Endothelial cell of hepatic sinusoid (primary cell): ENCODE data around the gene ABI2.
"Not testable (repeated sequence)": the region's sequence is repeated elsewhere in the genome, so short reads cannot be mapped to it uniquely, and the experiment has no call there.

Source experiments
- in situ Hi-C: cut with HindIII; loops from 2 replicates; pipeline ENCODE4 v1.10.0; 2017; ENCODE audit warnings: low sequenced_read_pairs

Gene ABI2

GRCh38 chr2:203352604-203353255, 24.5 kb downstream of the ABI2 start:
- in situ Hi-C loops = no loop called here

GRCh38 chr2:203354966-203355365, 26.8 kb downstream of the ABI2 start:
- in situ Hi-C loops = no loop called here

GRCh38 chr2:203359450-203359849, 31.3 kb downstream of the ABI2 start:
- in situ Hi-C loops = no loop called here

- in situ Hi-C loops = no loop called here
Observed at GRCh38 chr2:203360833-203361430, 32.7 kb downstream of the ABI2 start.

- in situ Hi-C loops = no loop called here
Observed at GRCh38 chr2:203361495-203361894, 33.3 kb downstream of the ABI2 start.

- in situ Hi-C loops = no loop called here
Observed at GRCh38 chr2:203361922-203362321, 33.7 kb downstream of the ABI2 start.

- in situ Hi-C loops = no loop called here
Observed at GRCh38 chr2:203366639-203367466, 38.7 kb downstream of the ABI2 start.

GRCh38 chr2:203372706-203373105, 44.5 kb downstream of the ABI2 start:
- in situ Hi-C loops = not testable (repeated sequence)

GRCh38 chr2:203376173-203376572, 48.0 kb downstream of the ABI2 start:
- in situ Hi-C loops = no loop called here

- in situ Hi-C loops = no loop called here
Observed at GRCh38 chr2:203379156-203379555, 51.0 kb downstream of the ABI2 start.

GRCh38 chr2:203383038-203383437, 54.8 kb downstream of the ABI2 start:
- in situ Hi-C loops = no loop called here

GRCh38 chr2:203388153-203388552, 60.0 kb downstream of the ABI2 start:
- in situ Hi-C loops = not testable (repeated sequence)

- in situ Hi-C loops = loop anchor here (5.0 kb wide), 1 partner anchor 47 kb away; no protein-coding TSS in a partner anchor
Observed at GRCh38 chr2:203394519-203395227, 66.5 kb downstream of the ABI2 start.

GRCh38 chr2:203395858-203396257, 67.7 kb downstream of the ABI2 start:
- in situ Hi-C loops = loop anchor here (5.0 kb wide), 1 partner anchor 49 kb away; no protein-coding TSS in a partner anchor

GRCh38 chr2:203396667-203397066, 68.5 kb downstream of the ABI2 start:
- in situ Hi-C loops = loop anchor here (5.0 kb wide), 1 partner anchor 49 kb away; no protein-coding TSS in a partner anchor

GRCh38 chr2:203399031-203399430, 70.8 kb downstream of the ABI2 start:
- in situ Hi-C loops = loop anchor here (5.0 kb wide), 1 partner anchor 52 kb away; no protein-coding TSS in a partner anchor

- in situ Hi-C loops = no loop called here
Observed at GRCh38 chr2:203400805-203401585, 72.8 kb downstream of the ABI2 start.

- in situ Hi-C loops = no loop called here
Observed at GRCh38 chr2:203404996-203405395, 76.8 kb downstream of the ABI2 start.

GRCh38 chr2:203407496-203407895, 79.3 kb downstream of the ABI2 start:
- in situ Hi-C loops = no loop called here
